Nephron progenitor cell (in vitro differentiated cells): ENCODE data around the gene MOGAT3.

Source experiments
- DNase-seq: peaks from one replicate; pipeline ENCODE4 v3.0.0; 2021
- H3K27ac Mint-ChIP-seq: 2 replicates; pipeline ENCODE4 v1.8.0; 2021; ENCODE audit warnings: mild to moderate bottlenecking, moderate library complexity, mixed read lengths
- H3K27me3 Mint-ChIP-seq: 2 replicates; pipeline ENCODE4 v1.8.0; 2021; ENCODE audit warnings: mild to moderate bottlenecking, low read depth, mixed read lengths; ENCODE audit not compliant: poor library complexity
- H3K36me3 Mint-ChIP-seq: 2 replicates; pipeline ENCODE4 v1.8.0; 2021; ENCODE audit warnings: low read depth, mixed read lengths
- H3K4me1 Mint-ChIP-seq: 2 replicates; pipeline ENCODE4 v1.8.0; 2021; ENCODE audit warnings: mixed read lengths
- H3K4me3 Mint-ChIP-seq: 2 replicates; pipeline ENCODE4 v1.8.0; 2021; ENCODE audit warnings: mild to moderate bottlenecking, moderate library complexity, mixed read lengths
- H3K9me3 Mint-ChIP-seq: 2 replicates; pipeline ENCODE4 v1.8.0; 2021; ENCODE audit warnings: mild to moderate bottlenecking, moderate library complexity, mixed read lengths
- TF ChIP-seq, protein P1 (sequence below): fragments of 200-600 bp; sonication (generic); IDR thresholded peaks from 2 replicates; pipeline ENCODE4 v1.5.0; 2021; ENCODE audit warnings: antibody characterized with exemption

MOGAT3 gene

GRCh38 chr7:101165958-101166647, 34.7 kb downstream of the MOGAT3 start:
- H3K36me3 Mint-ChIP-seq: no peaks in the 10 kb centered on the region
- DNase-seq: no peak

DNA sequence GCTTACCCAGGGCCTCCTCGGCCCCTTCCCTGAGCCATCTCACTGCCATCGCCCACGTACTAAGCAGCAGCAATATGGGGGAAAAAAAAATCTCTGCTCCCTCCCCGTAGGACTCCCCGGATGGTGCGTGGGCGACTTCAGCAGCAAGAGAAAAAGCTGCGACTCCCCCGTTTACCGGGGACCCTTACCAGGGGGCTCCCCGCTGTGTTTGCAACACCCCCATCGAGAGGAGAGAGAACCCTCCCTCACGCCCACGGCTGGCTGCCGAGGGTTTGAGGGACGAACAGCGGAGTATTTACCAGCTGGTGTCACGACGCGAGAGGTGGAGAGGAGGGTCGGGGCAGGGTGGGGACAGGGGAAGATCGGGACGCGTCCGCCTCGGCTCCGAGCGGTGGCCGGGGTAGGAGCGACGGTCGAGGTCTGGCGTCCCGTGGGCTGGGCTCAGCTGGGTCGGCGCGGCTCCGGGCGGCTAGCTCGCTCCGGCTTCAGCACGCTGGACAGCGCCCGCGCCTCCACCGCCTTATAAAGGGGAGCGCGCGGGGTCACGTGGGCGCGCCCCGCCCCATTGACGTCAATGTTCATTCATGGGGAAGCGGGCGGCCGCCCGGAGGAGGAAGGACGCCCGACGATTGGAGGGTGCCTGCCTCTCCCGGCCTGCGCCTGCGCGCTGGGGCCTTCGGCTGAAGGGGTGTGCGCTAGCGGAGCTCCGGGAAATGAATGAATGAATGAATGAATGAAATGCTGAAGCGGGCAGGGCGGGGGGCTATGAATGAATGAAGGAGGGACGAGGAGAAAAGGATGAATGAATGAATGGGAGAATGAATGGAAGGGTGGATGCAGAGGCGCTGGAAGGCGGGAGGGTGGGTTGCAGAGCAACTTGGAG, 35.5 kb downstream of the MOGAT3 start, which contains the start of gene VGF:
Gene VGF (minus strand): TSS at position 495 of the 883 bp plus-strand sequence. CDS start 726 bp downstream, outside the sequence.
- no peak within 1 kb of the TSS for H3K27ac Mint-ChIP-seq
- peaks cover 92% of the 10 kb centered on the region for H3K27me3 Mint-ChIP-seq
- DNase-seq: peak; percentile 98
- H3K36me3 Mint-ChIP-seq: peaks cover under 1% of the 10 kb centered on the region
- TF ChIP-seq, protein P1, sequence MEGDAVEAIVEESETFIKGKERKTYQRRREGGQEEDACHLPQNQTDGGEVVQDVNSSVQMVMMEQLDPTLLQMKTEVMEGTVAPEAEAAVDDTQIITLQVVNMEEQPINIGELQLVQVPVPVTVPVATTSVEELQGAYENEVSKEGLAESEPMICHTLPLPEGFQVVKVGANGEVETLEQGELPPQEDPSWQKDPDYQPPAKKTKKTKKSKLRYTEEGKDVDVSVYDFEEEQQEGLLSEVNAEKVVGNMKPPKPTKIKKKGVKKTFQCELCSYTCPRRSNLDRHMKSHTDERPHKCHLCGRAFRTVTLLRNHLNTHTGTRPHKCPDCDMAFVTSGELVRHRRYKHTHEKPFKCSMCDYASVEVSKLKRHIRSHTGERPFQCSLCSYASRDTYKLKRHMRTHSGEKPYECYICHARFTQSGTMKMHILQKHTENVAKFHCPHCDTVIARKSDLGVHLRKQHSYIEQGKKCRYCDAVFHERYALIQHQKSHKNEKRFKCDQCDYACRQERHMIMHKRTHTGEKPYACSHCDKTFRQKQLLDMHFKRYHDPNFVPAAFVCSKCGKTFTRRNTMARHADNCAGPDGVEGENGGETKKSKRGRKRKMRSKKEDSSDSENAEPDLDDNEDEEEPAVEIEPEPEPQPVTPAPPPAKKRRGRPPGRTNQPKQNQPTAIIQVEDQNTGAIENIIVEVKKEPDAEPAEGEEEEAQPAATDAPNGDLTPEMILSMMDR: no peak
- no peaks in the 10 kb centered on the region for H3K9me3 Mint-ChIP-seq
- H3K4me1 Mint-ChIP-seq: peaks cover 73% of the 10 kb centered on the region
- peak within 1 kb of the TSS; percentile 79 for H3K4me3 Mint-ChIP-seq

More at GRCh38 chr7:101165958-101166647, 34.7 kb downstream of the MOGAT3 start:
- H3K4me3 Mint-ChIP-seq: peak overlapping the region; percentile 79
- H3K27me3 Mint-ChIP-seq: peaks cover 93% of the 10 kb centered on the region
- TF ChIP-seq, protein P1: no peak
- peaks cover 73% of the 10 kb centered on the region for H3K4me1 Mint-ChIP-seq
- no peaks in the 10 kb centered on the region for H3K9me3 Mint-ChIP-seq
- H3K27ac Mint-ChIP-seq: no peak overlapping the region

DNA sequence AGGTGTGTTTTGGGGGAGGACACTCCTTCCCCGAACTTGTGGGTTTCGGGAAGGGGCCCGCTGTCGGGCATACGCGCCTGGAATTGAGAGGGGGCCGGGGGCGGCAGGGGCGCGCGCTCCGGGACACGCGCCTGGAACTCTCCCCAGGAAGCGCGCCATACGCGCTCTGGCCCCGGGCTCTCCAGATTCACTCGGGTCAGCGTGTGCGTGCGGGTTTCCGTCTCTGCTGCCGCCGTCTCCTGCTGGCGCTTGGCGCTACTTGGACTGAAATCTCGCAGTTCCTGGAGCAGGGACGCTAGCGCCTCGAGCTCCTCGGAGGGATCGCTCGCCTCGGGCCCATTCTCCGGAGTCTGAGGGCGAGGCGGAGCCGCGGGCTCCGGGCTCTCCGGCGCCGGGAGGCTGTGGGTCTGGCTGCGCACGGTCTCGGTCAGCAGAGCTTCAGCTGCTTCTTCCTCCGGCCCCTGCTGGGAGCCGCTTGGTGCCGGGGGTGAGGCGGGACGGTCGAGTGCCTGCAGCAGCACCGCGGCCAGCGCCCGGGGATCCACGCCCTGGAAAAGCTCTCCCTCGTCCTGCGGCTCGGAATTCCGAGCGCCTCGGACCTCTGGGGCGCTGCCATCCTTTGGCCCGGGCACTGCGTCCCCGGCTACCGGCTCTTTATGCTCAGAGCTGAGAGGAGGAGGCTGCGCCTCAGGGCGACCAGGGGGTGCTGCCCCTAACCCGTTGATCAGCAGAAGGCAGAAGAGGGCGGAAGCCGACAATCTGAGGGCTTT, 36.6 kb downstream of the MOGAT3 start:
- TF ChIP-seq, protein P1: no peak
- Mint-ChIP-seq H3K9me3 (no peaks in the 10 kb centered on the region), H3K27ac (no peak overlapping the region), H3K4me1 (peaks cover 76% of the 10 kb centered on the region), H3K4me3 (peak overlapping the region; percentile 56), H3K36me3 (peaks cover 10% of the 10 kb centered on the region), H3K27me3 (peaks cover 85% of the 10 kb centered on the region)
- DNase-seq: peak; percentile 85

- Mint-ChIP-seq H3K27me3 (peaks cover 78% of the 10 kb centered on the region), H3K27ac (no peak overlapping the region), H3K4me3 (peak overlapping the region; percentile 70), H3K4me1 (peaks cover 71% of the 10 kb centered on the region), H3K9me3 (no peaks in the 10 kb centered on the region), H3K36me3 (peaks cover 18% of the 10 kb centered on the region)
- TF ChIP-seq, protein P1: no peak
- no peak for DNase-seq
Observed at GRCh38 chr7:101163279-101164070, 37.4 kb downstream of the MOGAT3 start.
